ENCODE measurements around the gene ZBED1. TPM values are rescaled to one million over a fixed set of nuclear protein-coding genes. Genes with fewer than 3 reads are reported as not detected.

The ZBED1 gene
- total and polyA plus RNA-seq, 9 of the 15 experiments (the other 6 are each of a cell fraction or from before 2014, with no cell fraction given), result 0.61 to 27.6 (median 13.9) TPM

- TF ChIP-seq NFE2L1 (tag; IDR thresholded peaks at IDR 0.05; ENCODE audit: borderline replicate concordance, low read depth), result peak; percentile 39; the same call in 1 of the 2 replicates
- peak; percentile 90 for TF ChIP-seq TSHZ1 (CRISPR knock-in tag; IDR thresholded peaks at IDR 0.05)
- 0 out of 2 replicates have a peak, but pooled peaks have one; percentile 36 for TF ChIP-seq PML (IDR thresholded peaks at IDR 0.05; ENCODE audit: low read length)
- peak; percentile 47; the same call in 1 of the 2 replicates for TF ChIP-seq VEZF1 (CRISPR knock-in tag; IDR thresholded peaks at IDR 0.05)
- TF ChIP-seq TBL1XR1 (IDR thresholded peaks at IDR 0.05; ENCODE audit: low read length in 2 of 2), result 0 out of 4 replicates have a peak, but pooled peaks of 1 of the 2 experiments have one; percentile 36
- peak; percentile 89 for TF ChIP-seq ZKSCAN8 (CRISPR knock-in tag; IDR thresholded peaks at IDR 0.05)
- no peak; the same call in 1 of the 2 replicates for TF ChIP-seq PHF8 (IDR thresholded peaks at IDR 0.05; ENCODE audit: borderline replicate concordance, low read length)
- no peak for TF ChIP-seq NR3C1 (CRISPR knock-in tag; IDR thresholded peaks at IDR 0.05)
- TF ChIP-seq TAF1 (IDR thresholded peaks at IDR 0.05; ENCODE audit: control insufficient read depth, extremely low read depth, insufficient read depth, low read length, severe bottlenecking), result peak; percentile 32
- no peak; the same call in 1 of the 2 replicates for TF ChIP-seq NFIC (IDR thresholded peaks at IDR 0.05)
- TF ChIP-seq REST (IDR thresholded peaks at IDR 0.05; ENCODE audit: borderline replicate concordance), result no peak
- 0 out of 2 replicates have a peak, but pooled peaks have one; percentile 54 for TF ChIP-seq REST (CRISPR knock-in tag; IDR thresholded peaks at IDR 0.05; ENCODE audit: low read depth)
Observed at GRCh38 chrX:2502668-2503519, 2.1 kb upstream of the ZBED1 start (continued).
